Left ventricle myocardium inferior (tissue), 1 donor: ENCODE measurements around the gene NAE1. TPM values are rescaled to one million over a fixed set of nuclear protein-coding genes. Genes with fewer than 3 reads are reported as not detected.

Experiments used
- DNase-seq: peaks from one replicate; pipeline ENCODE4 v3.0.0-alpha.2; 2020
- H3K27ac ChIP-seq: fragments of 200-600 bp; replicated peaks from 2 replicates; pipeline ENCODE4 v1.8.0; 2021
- H3K27me3 ChIP-seq: fragments of 200-600 bp; 2 replicates; pipeline ENCODE4 v1.8.0; 2021; ENCODE audit warnings: low read depth
- H3K36me3 ChIP-seq: fragments of 200-600 bp; 2 replicates; pipeline ENCODE4 v1.8.0; 2021
- H3K4me1 ChIP-seq: fragments of 200-600 bp; 2 replicates; pipeline ENCODE4 v1.8.0; 2021
- H3K4me3 ChIP-seq: fragments of 200-600 bp; 2 replicates; pipeline ENCODE4 v1.8.0; 2021; ENCODE audit warnings: mild to moderate bottlenecking, moderate library complexity
- H3K9me3 ChIP-seq: fragments of 200-600 bp; replicated peaks from 2 replicates; pipeline ENCODE4 v1.8.0; 2021
- CTCF ChIP-seq: fragments of 200-600 bp; IDR thresholded peaks from 2 replicates; pipeline ENCODE4 v1.8.0; 2021; ENCODE audit warnings: antibody characterized with exemption, mild to moderate bottlenecking, borderline replicate concordance
- intact Hi-C: fragments of 100-400 bp; cut with micrococcal nuclease; formaldehyde crosslinking; loops from one replicate; pipeline ENCODE4 v1.11.0; 2022
- total RNA-seq: library from RNA; stranded (reverse); fragmentation: NEBNext Ultra II Directional; extraction: Animal tissue kit (Norgen Biotek cat#: 25700); gene quantifications from one replicate; pipeline ENCODE4 v1.2.1, GENCODE V29; 2021
- donor health status: DM: no; HTN: yes; CAD: no; lungs with severe emphysema.

NAE1 gene
- total RNA-seq, 1 donor from 2014 or later, result 28.4 TPM

GRCh38 chr16:66853261-66854139, 22.7 kb upstream of the NAE1 start:
- Histone ChIP-seq H3K36me3 (no peaks in the 10 kb centered on the region), H3K27me3 (peaks cover 7% of the 10 kb centered on the region), H3K4me1 (no peaks in the 10 kb centered on the region), H3K27ac (no peak overlapping the region), H3K4me3 (no peak overlapping the region), H3K9me3 (no peaks in the 10 kb centered on the region)
- DNase-seq, result no peak
- intact Hi-C loops, result no loop called here
- TF ChIP-seq CTCF, result no peak

- Histone ChIP-seq H3K36me3 (no peaks in the 10 kb centered on the region), H3K4me1 (no peaks in the 10 kb centered on the region), H3K27me3 (peaks cover 27% of the 10 kb centered on the region), H3K9me3 (no peaks in the 10 kb centered on the region), H3K4me3 (no peak overlapping the region), H3K27ac (no peak overlapping the region)
- DNase-seq, result no peak
- intact Hi-C loops, result no loop called here
- no peak for TF ChIP-seq CTCF
Measured at GRCh38 chr16:66851166-66851964, 20.6 kb upstream of the NAE1 start.

- intact Hi-C loops, result no loop called here
- Histone ChIP-seq H3K4me1 (peaks cover 5% of the 10 kb centered on the region), H3K27me3 (peaks cover 38% of the 10 kb centered on the region), H3K4me3 (no peak overlapping the region), H3K27ac (no peak overlapping the region), H3K36me3 (no peaks in the 10 kb centered on the region), H3K9me3 (no peaks in the 10 kb centered on the region)
- no peak for DNase-seq
- no peak for TF ChIP-seq CTCF
Measured at GRCh38 chr16:66850115-66850815, 19.5 kb upstream of the NAE1 start.

- no peak overlapping the region for H3K27ac ChIP-seq
- no peak overlapping the region for H3K4me3 ChIP-seq
- H3K27me3 ChIP-seq, result peaks cover 46% of the 10 kb centered on the region
- H3K36me3 ChIP-seq, result no peaks in the 10 kb centered on the region
- no peaks in the 10 kb centered on the region for H3K9me3 ChIP-seq
- DNase-seq, result no peak
- intact Hi-C loops, result no loop called here
- no peak for TF ChIP-seq CTCF
- H3K4me1 ChIP-seq, result peaks cover 12% of the 10 kb centered on the region
Measured at GRCh38 chr16:66849549-66849948, 18.8 kb upstream of the NAE1 start.

GRCh38 chr16:66849021-66849420, 18.2 kb upstream of the NAE1 start:
- Histone ChIP-seq H3K27me3 (peaks cover 51% of the 10 kb centered on the region), H3K4me3 (no peak overlapping the region), H3K27ac (no peak overlapping the region), H3K4me1 (peaks cover 17% of the 10 kb centered on the region), H3K36me3 (no peaks in the 10 kb centered on the region), H3K9me3 (no peaks in the 10 kb centered on the region)
- no peak for DNase-seq
- intact Hi-C loops, result no loop called here
- no peak for TF ChIP-seq CTCF
